Transverse colon (tissue), 4 donors: ENCODE results near the gene PASK. TPM values are rescaled to one million over a fixed set of nuclear protein-coding genes. Genes with fewer than 3 reads are reported as not detected.

ENCODE experiments used
- DNase-seq: peaks from one replicate; pipeline ENCODE4 v3.0.0-alpha.2; 2019
- H3K27ac ChIP-seq, 4 donors: fragments of 200-600 bp; sonication (generic); 2 replicates each; pipeline ENCODE4 v1.5.1; 2016 to 2018; ENCODE audit warnings: inconsistent platforms in 4 of 4
- H3K27me3 ChIP-seq: fragments of 200-600 bp; sonication (generic); 2 replicates; pipeline ENCODE4 v1.5.1; 2017; ENCODE audit warnings: inconsistent platforms
- H3K36me3 ChIP-seq, 4 donors: fragments of 200-600 bp; sonication (generic); 2 replicates each; pipeline ENCODE4 v1.5.1; 2017 to 2019; ENCODE audit warnings: inconsistent platforms in 4 of 4
- H3K4me1 ChIP-seq, 4 donors: fragments of 200-600 bp; sonication (generic); 2 replicates each; pipeline ENCODE4 v1.5.1; 2017 to 2020; ENCODE audit warnings: inconsistent platforms in 4 of 4
- H3K4me3 ChIP-seq, 4 donors: fragments of 200-600 bp; sonication (generic); 1 replicate in 1 of 4; 2 replicates in 3 of 4; pipeline versions ENCODE4 v1.5.1 to v1.6.1; 2017 to 2019; ENCODE audit warnings: inconsistent platforms in 4 of 4
- H3K9me3 ChIP-seq, 2 donors: fragments of 200-600 bp; sonication (generic); 2 replicates each; pipeline ENCODE4 v1.5.1; 2017 to 2019; ENCODE audit warnings: inconsistent platforms in 2 of 2
- CTCF ChIP-seq, 5 experiments: fragments of 200-600 bp in 3 of 5; fragments of 450-650 bp in 2 of 5; sonication (generic) in 3 of 5; IDR thresholded peaks; 1 replicate in 2 of 5; 2 replicates in 3 of 5; pipeline ENCODE4 v1.5.1; 2016 to 2017; ENCODE audit warnings: antibody characterized with exemption in 5 of 5, inconsistent platforms in 3 of 5, mild to moderate bottlenecking in 2 of 5, moderate library complexity in 1 of 5
- EP300 ChIP-seq: sonication (generic); formaldehyde crosslinking; IDR thresholded peaks from one replicate; pipeline ENCODE4 v1.6.1; 2017; ENCODE audit warnings: antibody characterized with exemption, low read depth
- POLR2A ChIP-seq: fragments of 450-650 bp; IDR thresholded peaks from one replicate; pipeline ENCODE4 v1.6.1; 2016; ENCODE audit warnings: antibody characterized with exemption, mild to moderate bottlenecking, moderate library complexity
- POLR2AphosphoS5 ChIP-seq, 3 donors: sonication (generic); formaldehyde crosslinking; IDR thresholded peaks; one replicate each; pipeline ENCODE4 v1.6.1; 2016; ENCODE audit warnings: antibody characterized with exemption in 3 of 3
- WGBS, 2 donors: methylation state at CpG; one replicate each; pipeline ENCODE4 v1.1.5; 2018; ENCODE audit warnings: low coverage in 1 of 2; 5-methylcytosine and 5-hydroxymethylcytosine counted together
- in situ Hi-C, 4 donors: fragments of 200-750 bp; cut with MboI; loops; one replicate each; pipeline versions ENCODE4 v1.15.0 to v1.15.1; 2017; ENCODE audit warnings: low sequenced_read_pairs in 3 of 4, low pct_ligation_motif_present in 1 of 4, low pct_unique_long_range_greater_than_20kb in 1 of 4
- intact Hi-C: fragments of 100-400 bp; cut with DNase I; formaldehyde crosslinking; loops from one replicate; pipeline ENCODE4 v1.15.1; 2023; ENCODE audit warnings: low total_unique reads
- total RNA-seq, 4 donors: library from RNA; depleted of rRNA; stranded (reverse); fragments of >200 nt; gene quantifications; one replicate each; pipeline ENCODE4 v1.1.0, GENCODE V29; 2016

Gene PASK
- total RNA-seq, 4 donors from 2014 or later = 7.0 to 35.2 (median 19.1) TPM

- TF ChIP-seq CTCF (IDR thresholded peaks at IDR 0.05) (no peak), EP300 (no peak), POLR2A (no peak), POLR2AphosphoS5 (IDR thresholded peaks at IDR 0.05) (no peak)
Measured at GRCh38 chr2:241129086-241129871, 20.0 kb downstream of the PASK start.

GRCh38 chr2:241128266-241128665 is 21.0 kb downstream of the PASK start:
- no peak for DNase-seq
- in situ Hi-C loops (no loop called here), intact Hi-C loops (no loop called here)
- Histone ChIP-seq H3K9me3 (no peaks in the 10 kb centered on the region), H3K27me3 (no peaks in the 10 kb centered on the region), H3K27ac (no peak overlapping the region), H3K36me3 (no peaks in the 10 kb centered on the region), H3K4me3 (no peak overlapping the region), H3K4me1 (no peaks in the 10 kb centered on the region)
- WGBS, 2 donors = 93% methylated on average over 8 of the region's 8 CpGs; no CpG with 5 or more reads in 1 of the 2 donors
- TF ChIP-seq POLR2A (no peak), POLR2AphosphoS5 (IDR thresholded peaks at IDR 0.05) (no peak), EP300 (no peak), CTCF (IDR thresholded peaks at IDR 0.05) (no peak)

More at GRCh38 chr2:241129086-241129871, 20.0 kb downstream of the PASK start:
- Histone ChIP-seq H3K4me3 (no peak overlapping the region), H3K9me3 (no peaks in the 10 kb centered on the region), H3K36me3 (no peaks in the 10 kb centered on the region), H3K27me3 (no peaks in the 10 kb centered on the region), H3K27ac (no peak overlapping the region), H3K4me1 (no peaks in the 10 kb centered on the region)
- intact Hi-C loops = no loop called here
- DNase-seq = no peak
- 75% methylated on average over 12 of the region's 12 CpGs; no CpG with 5 or more reads in 1 of the 2 donors for WGBS, 2 donors
- in situ Hi-C loops = no loop called here

- in situ Hi-C loops (no loop called here), intact Hi-C loops (no loop called here)
- DNase-seq = no peak
- Histone ChIP-seq H3K4me1 (no peaks in the 10 kb centered on the region), H3K27me3 (no peaks in the 10 kb centered on the region), H3K36me3 (no peaks in the 10 kb centered on the region), H3K9me3 (no peaks in the 10 kb centered on the region), H3K27ac (no peak overlapping the region), H3K4me3 (no peak overlapping the region)
- TF ChIP-seq POLR2AphosphoS5 (IDR thresholded peaks at IDR 0.05) (no peak), CTCF (IDR thresholded peaks at IDR 0.05) (no peak), POLR2A (no peak), EP300 (no peak)
- 95% methylated on average over 18 of the region's 18 CpGs; no CpG with 5 or more reads in 1 of the 2 donors for WGBS, 2 donors
Measured at GRCh38 chr2:241126771-241127202, 22.5 kb downstream of the PASK start.

GRCh38 chr2:241126201-241126611 is 23.1 kb downstream of the PASK start:
- H3K27ac ChIP-seq = no peak overlapping the region
- in situ Hi-C loops = no loop called here
- DNase-seq = no peak
- WGBS, 2 donors = 94% methylated on average over 20 of the region's 21 CpGs; no CpG with 5 or more reads in 1 of the 2 donors
- TF ChIP-seq CTCF (IDR thresholded peaks at IDR 0.05) (no peak), POLR2AphosphoS5 (IDR thresholded peaks at IDR 0.05) (no peak), POLR2A (no peak), EP300 (no peak)
- intact Hi-C loops = no loop called here
- H3K4me3 ChIP-seq = no peak overlapping the region
- no peaks in the 10 kb centered on the region for H3K9me3 ChIP-seq
- H3K4me1 ChIP-seq = no peaks in the 10 kb centered on the region
- H3K27me3 ChIP-seq = no peaks in the 10 kb centered on the region
- H3K36me3 ChIP-seq = no peaks in the 10 kb centered on the region
